Measurements from ENCODE around the gene RBM28.
A peak's percentile ranks its signal among the peaks of the same experiment; 100 is the strongest.

RBM28 gene

DNA sequence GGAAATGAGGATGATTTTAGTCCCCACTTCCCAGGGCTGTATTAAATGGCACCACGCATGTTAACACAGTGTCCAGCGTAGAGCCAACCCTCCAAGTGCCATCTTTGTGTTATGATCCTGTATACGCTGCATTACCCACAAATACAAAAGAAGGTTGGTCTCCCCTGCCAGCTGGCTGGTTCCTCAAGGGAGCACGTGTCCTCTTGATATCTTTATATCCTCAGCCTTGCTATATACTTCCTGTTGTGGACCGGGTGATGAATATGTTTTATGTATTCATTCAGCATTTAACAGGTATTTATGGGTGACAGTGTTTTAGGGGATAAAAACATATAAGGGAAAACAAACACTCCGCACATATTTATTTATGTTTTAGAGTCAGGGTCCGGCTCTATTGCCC lies 41.0 kb upstream of the RBM28 start (continued):
- TF ChIP-seq, protein P1, sequence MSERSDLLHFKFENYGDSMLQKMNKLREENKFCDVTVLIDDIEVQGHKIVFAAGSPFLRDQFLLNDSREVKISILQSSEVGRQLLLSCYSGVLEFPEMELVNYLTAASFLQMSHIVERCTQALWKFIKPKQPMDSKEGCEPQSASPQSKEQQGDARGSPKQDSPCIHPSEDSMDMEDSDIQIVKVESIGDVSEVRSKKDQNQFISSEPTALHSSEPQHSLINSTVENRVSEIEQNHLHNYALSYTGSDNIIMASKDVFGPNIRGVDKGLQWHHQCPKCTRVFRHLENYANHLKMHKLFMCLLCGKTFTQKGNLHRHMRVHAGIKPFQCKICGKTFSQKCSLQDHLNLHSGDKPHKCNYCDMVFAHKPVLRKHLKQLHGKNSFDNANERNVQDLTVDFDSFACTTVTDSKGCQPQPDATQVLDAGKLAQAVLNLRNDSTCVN (tag by site-specific recombination; optimal IDR thresholded peaks at IDR 0.05), result no peak
- no peak for TF ChIP-seq PRDM6 (tag by site-specific recombination; IDR thresholded peaks at IDR 0.05)

DNA sequence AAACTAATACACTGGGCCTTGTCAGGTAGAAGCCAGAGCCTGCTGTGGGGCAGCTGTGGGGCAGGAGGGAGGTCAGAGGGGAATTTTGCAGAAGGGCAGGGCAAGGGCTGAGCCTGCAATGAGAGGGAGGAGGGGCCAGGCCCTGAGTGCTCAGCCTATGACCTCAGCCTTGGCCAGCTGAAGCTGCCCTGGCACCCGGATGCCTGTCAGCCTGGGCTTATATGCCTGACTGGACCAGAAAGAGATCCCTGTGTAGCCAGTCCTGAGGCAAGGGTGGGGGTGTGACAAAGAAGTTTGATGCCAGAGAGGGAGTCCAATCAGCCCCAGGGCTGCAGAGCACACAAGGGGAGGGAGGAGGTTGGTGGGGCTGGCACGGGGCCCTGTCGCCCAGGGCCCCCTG lies 40.1 kb upstream of the RBM28 start:
- Histone ChIP-seq H3K4me1 (ENCODE audit: control insufficient read depth, insufficient read depth, low read length) (no peaks in the 10 kb centered on the region), H3K9me3 (ENCODE audit: control insufficient read depth, insufficient read depth, low read depth, low read length) (no peaks in the 10 kb centered on the region), H3K27ac (ENCODE audit: extremely low read depth, low read depth, low read length) (no peak overlapping the region), H3K36me3 (ENCODE audit: control insufficient read depth in 2 of 2, insufficient read depth in 1 of 2, low read length in 2 of 2) (no peaks in the 10 kb centered on the region), H3K4me3 (ENCODE audit: low read depth, low read length) (no peak overlapping the region)
- CTCF ChIA-PET, result interaction anchor here (0.7 to 18.1 kb wide), 4 partner anchors 12 to 50 kb away, joined by 3 to 378 read pairs (median 21); partner anchors contain the start of gene RBM28
- POLR2A ChIA-PET, result no interaction called here
- no peak for TF ChIP-seq ZNF548 (tag by site-specific recombination; IDR thresholded peaks at IDR 0.05)
- TF ChIP-seq, protein P2, sequence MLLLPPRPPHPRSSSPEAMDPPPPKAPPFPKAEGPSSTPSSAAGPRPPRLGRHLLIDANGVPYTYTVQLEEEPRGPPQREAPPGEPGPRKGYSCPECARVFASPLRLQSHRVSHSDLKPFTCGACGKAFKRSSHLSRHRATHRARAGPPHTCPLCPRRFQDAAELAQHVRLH (tag by site-specific recombination; IDR thresholded peaks at IDR 0.05), result no peak
- no peak for TF ChIP-seq ZNF558 (tag by site-specific recombination; IDR thresholded peaks at IDR 0.05)

DNA sequence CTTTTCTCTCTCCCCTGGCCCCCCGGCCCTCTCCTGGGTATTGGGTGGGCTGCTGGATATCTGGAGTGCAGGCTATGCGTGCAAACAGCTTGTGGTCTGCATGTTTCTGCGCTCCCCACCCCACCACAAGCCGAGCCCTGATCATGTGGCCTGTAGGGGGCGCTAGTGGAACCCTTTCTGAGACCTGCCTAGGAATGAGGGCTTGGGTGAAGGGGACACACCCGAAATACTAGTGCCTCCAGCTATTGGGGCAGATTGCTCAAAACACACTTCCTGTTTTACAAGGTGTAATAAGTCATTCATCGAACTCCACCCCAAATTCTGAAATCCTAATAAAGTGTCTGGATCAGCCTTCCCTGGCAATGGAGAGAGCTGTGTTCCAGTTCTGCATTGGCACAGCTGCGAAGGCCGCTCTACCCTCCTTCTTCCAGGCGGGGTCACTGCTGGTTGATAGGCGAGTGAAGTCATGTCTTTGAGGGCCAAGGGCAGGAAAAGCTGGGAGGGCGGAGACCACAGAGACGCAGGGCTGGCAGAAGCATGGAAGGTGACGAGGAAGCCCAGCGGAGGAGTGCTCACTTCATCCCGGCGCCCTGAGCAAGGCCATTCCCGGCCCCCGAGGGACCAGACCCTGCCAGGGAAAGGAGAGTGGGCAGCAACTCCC lies 37.6 kb upstream of the RBM28 start:
- POLR2A ChIA-PET, result interaction anchor here (1.2 kb wide), 1 partner anchor 37 kb away, joined by 4 read pairs; the partner anchor contains the start of gene RBM28
- CTCF ChIA-PET, result interaction anchor here (0.5 to 18.1 kb wide), 22 partner anchors 8 to 1537 kb away, joined by 3 to 378 read pairs (median 4); partner anchors contain the start of gene RBM28
- no peaks in the 10 kb centered on the region for H3K4me1 ChIP-seq (ENCODE audit: control insufficient read depth, insufficient read depth, low read length)
- H3K4me3 ChIP-seq (ENCODE audit: low read depth, low read length), result no peak overlapping the region
- no peaks in the 10 kb centered on the region for H3K9me3 ChIP-seq (ENCODE audit: control insufficient read depth, insufficient read depth, low read depth, low read length)
- no peak overlapping the region for H3K27ac ChIP-seq (ENCODE audit: extremely low read depth, low read depth, low read length)
- no peaks in the 10 kb centered on the region for H3K36me3 ChIP-seq (ENCODE audit: control insufficient read depth in 2 of 2, insufficient read depth in 1 of 2, low read length in 2 of 2)
- TF ChIP-seq, protein P3, sequence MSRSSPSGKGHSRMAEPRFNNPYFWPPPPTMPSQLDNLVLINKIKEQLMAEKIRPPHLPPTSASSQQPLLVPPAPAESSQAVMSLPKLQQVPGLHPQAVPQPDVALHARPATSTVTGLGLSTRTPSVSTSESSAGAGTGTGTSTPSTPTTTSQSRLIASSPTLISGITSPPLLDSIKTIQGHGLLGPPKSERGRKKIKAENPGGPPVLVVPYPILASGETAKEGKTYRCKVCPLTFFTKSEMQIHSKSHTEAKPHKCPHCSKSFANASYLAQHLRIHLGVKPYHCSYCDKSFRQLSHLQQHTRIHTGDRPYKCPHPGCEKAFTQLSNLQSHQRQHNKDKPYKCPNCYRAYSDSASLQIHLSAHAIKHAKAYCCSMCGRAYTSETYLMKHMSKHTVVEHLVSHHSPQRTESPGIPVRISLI (tag by site-specific recombination; IDR thresholded peaks at IDR 0.05), result no peak
- TF ChIP-seq ZNF600 (tag by site-specific recombination; IDR thresholded peaks at IDR 0.05) (no peak), KLF1 (tag by site-specific recombination; IDR thresholded peaks at IDR 0.05) (peak; percentile 78), ZNF785 (tag by site-specific recombination; IDR thresholded peaks at IDR 0.05) (no peak), HOXA7 (CRISPR knock-in tag; IDR thresholded peaks at IDR 0.05; ENCODE audit: borderline replicate concordance) (no peak), BCL6B (tag by site-specific recombination; IDR thresholded peaks at IDR 0.05) (no peak), KLF10 (tag by site-specific recombination; IDR thresholded peaks at IDR 0.05) (no peak), ZNF404 (tag by site-specific recombination; IDR thresholded peaks at IDR 0.05) (no peak), GLI2 (tag by site-specific recombination; IDR thresholded peaks at IDR 0.05; ENCODE audit: borderline replicate concordance, low read depth) (no peak), ZNF184 (tag by site-specific recombination; IDR thresholded peaks at IDR 0.05) (no peak), KLF7 (tag by site-specific recombination; IDR thresholded peaks at IDR 0.05; ENCODE audit: borderline replicate concordance) (0 out of 2 replicates have a peak, but pooled peaks have one; percentile 31), CTCF (tag by site-specific recombination; IDR thresholded peaks at IDR 0.05) (peak; percentile 59), ZNF658 (tag by site-specific recombination; IDR thresholded peaks at IDR 0.05) (no peak), ZNF426 (tag by site-specific recombination; IDR thresholded peaks at IDR 0.05) (no peak), PRDM1 (tag by site-specific recombination; IDR thresholded peaks at IDR 0.05) (no peak), ZNF514 (tag by site-specific recombination; IDR thresholded peaks at IDR 0.05) (no peak), RBAK (tag by site-specific recombination; IDR thresholded peaks at IDR 0.05) (no peak), PATZ1 (tag by site-specific recombination; IDR thresholded peaks at IDR 0.05) (no peak; the same call in 1 of the 2 replicates)

Measured in HEK293 (cell line).